Left renal pelvis (tissue), 4 donors: ENCODE data around the gene PLGRKT. TPM values are rescaled to one million over a fixed set of nuclear protein-coding genes. Genes with fewer than 3 reads are reported as not detected.
"Not testable (repeated sequence)": the region's sequence is repeated elsewhere in the genome, so short reads cannot be mapped to it uniquely, and the experiment has no call there.

Source experiments
- DNase-seq, 4 donors: peaks; one replicate each; pipeline ENCODE4 v3.0.0-alpha.2; 2013; ENCODE audit warnings: low read depth in 4 of 4, low spot score in 3 of 4
- polyA plus RNA-seq, 4 donors: library from polyadenylated mRNA; unstranded; fragments of 120-200 nt; gene quantifications; one replicate each; pipeline ENCODE4 v1.2.1, GENCODE V29; 2013; ENCODE audit not compliant: insufficient read length in 4 of 4

The PLGRKT gene
- polyA plus RNA-seq, 4 donors = 30.7 to 39.2 (median 37.7) TPM

GRCh38 chr9:5326187-5326586 lies 111.5 kb downstream of the PLGRKT start:
- DNase-seq = no peak

GRCh38 chr9:5321601-5322000 lies 116.1 kb downstream of the PLGRKT start:
- not testable (repeated sequence) for DNase-seq

- DNase-seq = no peak
Observed at GRCh38 chr9:5321058-5321457, 116.7 kb downstream of the PLGRKT start.

- DNase-seq = not testable (repeated sequence)
Observed at GRCh38 chr9:5316406-5316805, 121.3 kb downstream of the PLGRKT start.

- no peak for DNase-seq
Observed at GRCh38 chr9:5315187-5315923, 122.4 kb downstream of the PLGRKT start.

- DNase-seq = no peak
Observed at GRCh38 chr9:5310851-5311250, 126.9 kb downstream of the PLGRKT start.

Other genes starting within 250 kb of the PLGRKT start
- not detected for gene INSL4, start 206.5 kb downstream of the PLGRKT start, polyA plus RNA-seq
- gene RLN2, start 133.2 kb downstream of the PLGRKT start, polyA plus RNA-seq = 1 to 10 TPM in 3 of 4 donors, not detected in 1; 2.8 to 4.3 (median 3.2) TPM
- gene RLN1, start 98.0 kb downstream of the PLGRKT start, polyA plus RNA-seq = under 1 TPM in 3 of 4 donors, not detected in 1; 0.37 to 0.96 (median 0.75) TPM
- gene CD274, start 12.6 kb upstream of the PLGRKT start, polyA plus RNA-seq = 1 to 10 TPM in 2 of 4 donors, under 1 TPM in 2; 0.39 to 1.4 (median 0.85) TPM
- under 1 TPM in 3 of 4 donors, not detected in 1; 0.13 to 0.37 (median 0.27) TPM for gene PDCD1LG2, start 72.6 kb upstream of the PLGRKT start, polyA plus RNA-seq
- 10 to 100 TPM; 28.6 to 36.0 (median 30.8) TPM for gene RIC1, start 191.2 kb upstream of the PLGRKT start, polyA plus RNA-seq